GM18508 (cell line): Measurements from ENCODE around the gene NBPF1.
"Not testable (repeated sequence)": the region's sequence is repeated elsewhere in the genome, so short reads cannot be mapped to it uniquely, and the experiment has no call there.

Experiments used
- ATAC-seq: cut with Tn5 transposase; IDR thresholded peaks from one replicate; pipeline ENCODE4 v1.9.1; 2021; ENCODE audit warnings: moderate number of reproducible peaks; ENCODE audit not compliant: insufficient read depth, unreplicated experiment

Gene NBPF1

DNA sequence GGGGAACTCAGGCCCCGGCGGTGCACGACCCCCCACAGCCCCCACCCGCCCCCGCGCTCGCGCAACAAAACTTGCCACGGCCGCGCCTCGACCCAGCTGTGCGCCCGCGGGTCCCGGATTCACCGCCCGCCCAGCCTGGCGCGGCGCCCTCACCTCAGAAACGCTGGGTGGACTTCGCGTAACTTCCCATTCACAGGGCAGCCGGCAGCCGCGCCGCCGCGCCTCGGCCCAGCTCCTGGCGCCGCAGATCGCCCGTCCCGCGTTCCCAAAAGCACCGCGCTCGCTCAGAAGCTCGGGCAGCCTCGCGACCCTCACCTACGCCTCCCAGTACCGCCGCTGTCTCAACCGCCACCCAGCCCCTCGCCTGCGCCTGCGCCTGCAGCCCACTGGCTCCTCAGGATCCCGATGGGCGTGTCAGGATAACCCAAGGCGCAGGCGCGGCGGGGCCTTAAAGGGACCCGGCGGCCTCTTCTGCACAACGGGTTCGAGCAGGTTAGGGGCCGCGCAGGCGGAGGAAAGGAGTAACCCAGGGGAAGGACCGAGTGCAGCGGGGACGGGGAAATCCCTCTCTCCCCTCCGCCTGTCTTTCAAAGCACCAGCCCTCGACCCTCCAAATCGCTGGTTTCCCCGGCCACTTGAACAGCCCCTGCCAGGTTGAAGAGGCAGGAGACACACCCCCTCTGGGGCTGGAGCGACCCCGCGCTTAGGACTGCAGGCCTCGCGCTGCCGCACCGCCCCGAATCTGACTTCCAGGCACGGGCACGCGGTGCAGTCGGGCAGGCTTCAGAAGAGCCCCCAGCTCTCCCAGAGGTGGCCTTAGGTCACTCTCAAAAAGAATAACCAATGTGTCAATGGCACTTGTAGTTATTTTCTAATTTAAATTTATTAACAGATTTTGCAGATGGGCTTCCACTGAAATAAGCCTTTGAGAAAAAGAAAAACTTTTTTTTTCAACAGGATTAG is at the start of gene NBPF1:
Gene NBPF1, minus strand, starts transcription at position 380 of the 963 bp plus-strand sequence.
- no peak for ATAC-seq

DNA sequence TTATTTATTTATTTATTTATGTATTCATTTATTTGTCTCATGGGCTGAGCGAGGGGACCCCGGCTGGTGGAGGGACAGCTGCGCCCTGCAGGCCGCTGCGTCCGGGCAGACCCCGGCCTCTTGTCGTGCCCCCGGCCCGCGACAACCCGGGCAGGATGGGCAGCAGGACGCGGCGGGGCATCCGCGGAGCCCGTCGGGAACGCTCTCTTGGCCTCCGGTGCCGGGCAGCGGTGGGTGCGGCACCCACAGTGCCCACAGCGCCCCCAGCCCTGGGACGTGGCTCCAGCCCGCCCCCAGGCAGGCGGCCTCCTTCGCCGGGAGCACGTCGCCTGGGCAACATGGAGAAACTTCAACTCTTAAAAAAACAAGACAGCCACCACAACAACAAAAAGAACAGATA is 44.9 kb upstream of the NBPF1 start:
- ATAC-seq = not testable (repeated sequence)

DNA sequence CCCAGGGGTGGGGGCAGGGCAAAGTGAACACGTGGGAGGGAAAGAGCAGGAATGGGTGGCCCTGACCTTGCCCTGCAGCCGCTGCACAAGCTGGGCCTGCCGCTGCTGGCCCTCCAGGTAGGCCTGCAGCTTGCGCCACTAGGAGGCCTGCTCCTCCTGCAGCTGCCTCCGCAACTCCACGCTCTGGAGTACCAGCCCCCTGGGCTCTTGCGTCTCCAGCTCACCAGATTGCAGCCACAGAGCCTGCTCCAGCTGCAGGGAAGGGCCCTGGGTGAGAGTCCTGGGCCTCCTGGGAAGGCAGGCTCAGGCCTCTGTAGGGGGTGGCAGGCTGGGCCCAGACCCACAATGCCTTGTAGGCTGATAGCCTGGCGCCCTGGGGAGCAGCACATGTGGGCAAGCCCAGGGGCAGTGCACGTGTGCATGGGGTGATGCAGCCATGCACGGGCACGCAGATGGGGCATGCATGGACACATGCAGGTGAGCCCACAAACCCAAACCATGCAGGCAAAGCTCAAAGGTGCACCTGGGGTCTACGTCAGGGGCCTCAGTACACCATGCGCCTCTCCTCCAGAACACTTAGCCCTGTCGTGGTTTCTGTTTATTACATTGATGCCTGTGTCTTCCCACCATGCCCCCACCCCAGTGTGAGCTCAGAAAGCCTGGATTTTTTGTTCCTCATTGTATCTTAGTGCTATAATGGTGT is 43.8 kb upstream of the NBPF1 start:
- ATAC-seq = not testable (repeated sequence)

DNA sequence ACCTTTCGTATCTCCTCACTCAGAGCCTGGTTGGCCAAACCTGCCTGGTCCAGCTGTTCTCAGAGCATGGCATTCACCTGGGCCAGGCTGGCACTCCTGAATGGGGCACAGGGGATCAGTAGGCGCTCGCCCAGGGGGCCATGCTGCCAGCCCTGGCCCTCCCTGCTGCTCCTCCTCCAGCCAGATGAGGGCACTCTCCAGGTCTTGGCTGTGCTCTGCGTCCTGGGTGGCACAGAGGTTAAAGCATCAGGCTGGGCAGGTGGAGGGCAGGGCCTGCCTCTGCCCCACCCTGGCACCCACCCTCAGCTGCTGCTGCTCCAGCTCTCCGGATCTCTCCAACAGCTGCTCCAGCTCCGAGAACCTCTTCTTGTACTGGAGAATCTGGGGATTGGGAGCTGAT is 43.2 kb upstream of the NBPF1 start:
- ATAC-seq = not testable (repeated sequence)

DNA sequence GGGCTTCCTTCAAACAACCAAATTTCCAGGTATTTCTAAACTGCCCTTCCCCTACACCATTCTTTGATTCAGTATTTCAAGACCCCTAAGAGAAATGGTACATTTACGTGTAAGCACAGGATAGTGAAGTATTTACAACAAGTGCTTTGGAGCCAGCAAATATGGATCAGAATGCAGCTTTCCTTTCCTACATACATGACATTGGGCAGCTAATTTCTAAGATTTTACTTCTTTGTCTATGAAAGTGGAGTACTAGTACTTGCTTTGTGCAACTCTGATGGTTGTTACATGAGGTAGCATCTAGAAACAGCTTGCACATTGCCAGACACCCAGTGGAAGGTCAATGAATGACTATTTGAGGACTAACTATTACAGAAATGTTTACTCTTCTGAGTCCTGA is 38.2 kb upstream of the NBPF1 start:
- ATAC-seq = not testable (repeated sequence)

DNA sequence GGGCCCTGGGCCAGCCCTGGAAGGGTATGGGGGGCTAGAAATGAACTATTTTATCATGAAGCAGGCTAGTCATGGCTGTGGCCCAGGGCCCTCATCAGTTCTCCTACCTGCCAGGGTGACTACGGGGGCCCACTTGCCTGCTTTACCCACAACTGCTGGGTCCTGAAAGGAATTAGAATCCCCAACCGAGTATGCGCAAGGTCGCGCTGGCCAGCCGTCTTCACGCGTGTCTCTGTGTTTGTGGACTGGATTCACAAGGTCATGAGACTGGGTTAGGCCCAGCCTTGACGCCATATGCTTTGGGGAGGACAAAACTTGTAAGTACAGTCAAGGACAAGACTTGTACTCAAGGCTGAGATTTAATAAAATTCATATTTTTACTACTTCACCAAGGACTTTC is 36.6 kb upstream of the NBPF1 start:
- not testable (repeated sequence) for ATAC-seq

DNA sequence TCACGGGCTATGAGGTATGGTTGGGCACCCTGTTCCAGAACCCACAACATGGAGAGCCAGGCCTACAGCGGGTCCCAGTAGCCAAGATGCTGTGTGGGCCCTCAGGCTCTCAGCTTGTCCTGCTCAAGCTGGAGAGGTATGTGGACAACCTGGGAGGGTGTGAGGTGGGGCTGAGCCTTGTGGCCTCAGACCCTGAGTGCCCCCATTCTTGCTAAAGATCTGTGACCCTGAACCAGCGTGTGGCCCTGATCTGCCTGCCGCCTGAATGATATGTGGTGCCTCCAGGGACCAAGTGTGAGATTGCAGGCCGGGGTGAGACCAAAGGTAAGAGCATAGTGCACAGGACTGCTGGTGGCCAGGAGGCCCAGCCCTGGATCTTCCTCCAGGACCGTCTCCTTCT is 36.0 kb upstream of the NBPF1 start:
- ATAC-seq = not testable (repeated sequence)

DNA sequence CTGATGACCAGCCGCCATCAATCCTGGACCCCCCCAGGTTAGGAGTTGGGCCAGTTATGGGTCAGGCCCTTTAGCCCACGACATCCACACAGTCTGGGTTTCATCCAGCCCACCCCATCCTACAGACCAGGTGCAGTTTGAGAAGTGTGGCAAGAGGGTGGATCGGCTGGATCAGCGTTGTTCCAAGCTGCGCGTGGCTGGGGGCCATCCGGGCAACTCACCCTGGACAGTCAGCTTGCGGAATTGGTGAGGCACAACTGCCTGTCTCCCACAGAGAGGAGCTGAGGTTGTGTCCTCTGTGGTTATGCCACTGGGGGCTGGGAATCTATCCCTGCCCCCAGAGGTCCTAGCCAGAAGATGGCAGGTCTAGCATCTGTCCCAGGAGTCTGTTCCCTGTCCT is 35.4 kb upstream of the NBPF1 start:
- not testable (repeated sequence) for ATAC-seq

DNA sequence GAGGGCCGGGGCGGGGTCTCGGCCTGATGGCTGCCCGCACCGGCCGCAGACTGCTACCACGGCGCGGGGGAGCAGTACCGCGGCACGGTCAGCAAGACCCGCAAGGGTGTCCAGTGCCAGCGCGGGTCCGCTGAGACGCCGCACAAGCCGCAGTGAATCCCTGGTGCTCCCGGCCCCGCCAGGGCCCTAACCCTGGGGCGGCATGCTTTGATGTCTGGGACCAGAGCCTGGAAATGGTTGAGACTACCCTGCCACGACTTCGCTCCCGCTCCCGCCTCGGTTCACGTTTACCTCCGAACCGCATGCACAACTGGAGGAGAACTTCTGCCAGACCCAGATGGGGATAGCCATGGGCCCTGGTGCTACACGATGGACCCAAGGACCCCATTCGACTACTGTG is 34.9 kb upstream of the NBPF1 start:
- not testable (repeated sequence) for ATAC-seq

DNA sequence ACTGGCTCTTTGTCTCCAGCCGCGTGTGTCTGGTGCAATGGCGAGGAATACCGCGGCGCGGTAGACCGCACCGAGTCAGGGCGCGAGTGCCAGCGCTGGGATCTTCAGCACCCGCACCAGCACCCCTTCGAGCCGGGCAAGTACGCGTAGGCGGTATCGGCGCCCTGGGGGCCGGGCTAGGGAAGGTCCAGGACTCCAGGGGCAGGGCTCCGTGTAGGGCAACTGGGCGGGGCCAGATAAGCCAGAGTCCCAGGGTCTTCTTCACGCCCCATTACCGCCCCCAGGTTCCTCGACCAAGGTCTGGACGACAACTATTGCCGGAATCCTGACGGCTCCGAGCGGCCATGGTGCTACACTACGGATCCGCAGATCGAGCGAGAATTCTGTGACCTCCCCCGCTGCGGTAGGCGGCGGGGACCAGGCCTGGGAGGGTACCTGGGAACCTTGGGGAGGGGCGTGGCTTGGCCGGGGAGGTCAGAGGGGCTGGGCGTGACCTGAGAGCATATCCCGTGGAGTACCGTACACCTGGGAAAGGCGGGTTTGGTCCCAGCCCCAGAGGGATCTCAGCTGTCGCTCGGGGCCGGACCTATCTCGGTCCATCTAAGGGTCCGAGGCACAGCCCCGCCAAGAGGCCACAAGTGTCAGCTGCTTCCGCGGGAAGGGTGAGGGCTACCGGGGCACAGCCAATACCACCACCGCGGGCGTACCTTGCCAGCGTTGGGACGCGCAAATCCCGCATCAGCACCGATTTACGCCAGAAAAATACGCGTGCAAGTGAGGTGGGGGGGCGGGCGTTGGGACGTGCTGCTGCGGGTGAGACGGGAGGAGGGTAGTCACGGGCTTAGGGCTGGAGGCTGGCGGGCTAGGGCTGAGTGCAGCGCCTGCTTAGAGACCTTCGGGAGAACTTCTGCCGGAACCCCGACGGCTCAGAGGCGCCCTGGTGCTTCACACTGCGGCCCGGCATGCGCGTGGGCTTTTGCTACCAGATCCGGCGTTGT is 34.1 kb upstream of the NBPF1 start:
- ATAC-seq = not testable (repeated sequence)

DNA sequence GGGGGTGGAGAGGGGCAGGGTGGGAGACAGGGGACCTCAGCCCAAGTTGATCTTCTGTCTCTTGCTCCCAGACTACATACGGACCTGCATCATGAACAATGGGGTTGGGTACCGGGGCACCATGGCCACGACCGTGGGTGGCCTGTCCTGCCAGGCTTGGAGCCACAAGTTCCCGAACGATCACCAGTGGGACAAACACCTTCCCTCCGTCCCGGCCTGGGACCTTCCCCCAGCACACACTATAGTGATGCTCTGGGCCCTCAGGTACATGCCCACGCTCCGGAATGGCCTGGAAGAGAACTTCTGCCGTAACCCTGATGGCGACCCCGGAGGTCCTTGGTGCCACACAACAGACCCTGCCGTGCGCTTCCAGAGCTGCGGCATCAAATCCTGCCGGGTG is 33.4 kb upstream of the NBPF1 start:
- ATAC-seq = not testable (repeated sequence)

DNA sequence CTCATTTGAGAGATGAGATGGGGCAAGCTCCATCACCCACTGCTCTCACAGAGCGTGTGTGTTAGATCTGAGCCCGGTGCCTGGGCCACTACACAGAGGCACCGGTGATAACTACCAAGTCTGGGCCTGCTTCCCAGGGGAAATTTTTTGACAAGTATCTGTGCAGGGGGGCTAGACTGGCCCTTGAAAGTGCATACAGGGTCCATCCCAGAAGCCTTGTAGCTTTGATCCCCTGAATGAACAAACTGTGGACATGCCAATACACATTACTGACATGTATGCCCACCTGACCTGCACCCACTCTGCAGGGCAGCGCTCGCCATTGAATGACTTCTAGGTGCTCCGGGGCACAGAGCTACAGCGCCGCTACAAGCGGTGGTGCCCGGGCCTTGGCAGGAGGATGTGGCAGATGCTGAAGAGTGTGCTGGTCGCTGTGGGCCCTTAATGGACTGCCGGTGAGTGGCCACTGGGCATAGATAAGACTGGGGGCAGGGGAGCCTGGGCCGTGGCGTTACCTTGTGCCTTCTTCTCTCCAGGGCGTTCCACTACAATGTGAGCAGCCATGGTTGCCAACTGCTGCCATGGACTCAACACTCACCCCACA is 32.8 kb upstream of the NBPF1 start:
- ATAC-seq = not testable (repeated sequence)

DNA sequence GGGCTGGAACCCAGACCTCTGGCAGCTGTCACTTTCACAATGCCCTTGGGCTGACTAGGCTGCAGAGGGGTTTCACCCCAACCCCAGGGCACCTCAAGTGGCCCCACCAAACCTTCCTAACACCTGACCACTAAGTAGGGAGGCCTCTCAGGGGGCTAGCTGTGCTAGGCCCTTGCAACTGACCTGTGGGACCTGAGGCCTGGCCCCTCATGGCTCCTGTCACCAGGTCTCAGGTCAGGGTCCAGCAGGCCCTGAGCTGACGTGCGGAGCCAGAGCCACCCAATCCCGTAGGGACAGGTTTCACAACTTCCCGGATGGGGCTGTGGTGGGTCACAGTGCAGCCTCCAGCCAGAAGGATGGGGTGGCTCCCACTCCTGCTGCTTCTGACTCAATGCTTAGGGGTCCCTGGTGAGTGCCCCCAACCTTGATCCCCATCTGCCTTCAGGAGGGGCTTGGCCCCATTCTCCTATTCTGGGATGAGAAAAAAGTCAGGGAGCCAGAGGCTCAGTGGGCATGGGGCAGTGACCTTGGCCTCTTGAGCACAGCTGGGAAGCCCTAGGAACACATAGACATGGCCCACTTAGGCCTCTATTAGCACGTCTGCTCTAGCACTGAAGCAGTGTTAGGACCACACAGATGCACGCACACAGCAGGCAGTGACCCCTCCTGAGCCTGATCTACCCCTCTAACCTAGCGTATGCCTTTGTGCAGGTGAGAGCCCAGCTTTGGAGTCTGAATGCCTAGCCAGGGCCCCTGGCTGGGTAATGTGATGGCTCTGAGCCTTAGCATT is 32.1 kb upstream of the NBPF1 start:
- ATAC-seq = peak; percentile 9

DNA sequence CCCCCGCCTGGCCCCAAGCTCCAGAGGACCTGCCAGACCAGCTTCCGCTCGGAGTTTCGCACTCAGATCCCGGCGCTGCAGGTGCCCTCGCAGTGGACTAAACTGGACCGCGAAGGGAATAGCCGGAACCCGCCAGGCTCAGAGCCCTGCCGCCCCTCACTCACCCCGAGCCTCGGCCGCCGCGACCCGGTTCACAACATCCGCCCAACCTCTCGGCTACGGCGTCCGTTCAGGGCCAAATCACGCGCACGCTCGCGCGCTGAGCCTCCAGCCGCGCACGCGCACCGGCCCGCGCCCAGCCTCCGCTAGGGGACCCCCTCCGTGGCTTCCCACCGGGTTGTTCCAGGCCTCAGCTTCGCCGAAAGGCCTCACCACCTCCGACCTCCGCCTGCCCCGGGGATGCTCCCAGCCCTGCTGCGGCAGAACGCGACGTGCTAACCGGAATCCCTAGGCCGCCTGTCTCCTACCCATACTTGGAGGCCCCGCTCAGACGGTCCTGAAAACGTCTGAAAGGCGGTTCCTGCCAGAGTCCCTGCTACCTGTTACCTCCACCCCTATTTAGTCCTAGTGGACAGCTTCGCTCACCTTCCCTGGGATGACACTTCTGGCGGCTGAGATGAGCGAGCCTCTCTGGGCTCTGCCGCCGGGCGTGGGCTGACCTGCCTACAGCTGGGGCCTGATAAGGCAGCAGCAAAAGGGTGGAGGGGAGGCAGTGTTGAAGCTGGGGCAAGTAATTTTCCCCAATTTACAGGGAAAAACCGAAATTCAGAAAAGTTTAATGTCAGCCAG is 31.3 kb upstream of the NBPF1 start:
- peak; percentile 41 for ATAC-seq

DNA sequence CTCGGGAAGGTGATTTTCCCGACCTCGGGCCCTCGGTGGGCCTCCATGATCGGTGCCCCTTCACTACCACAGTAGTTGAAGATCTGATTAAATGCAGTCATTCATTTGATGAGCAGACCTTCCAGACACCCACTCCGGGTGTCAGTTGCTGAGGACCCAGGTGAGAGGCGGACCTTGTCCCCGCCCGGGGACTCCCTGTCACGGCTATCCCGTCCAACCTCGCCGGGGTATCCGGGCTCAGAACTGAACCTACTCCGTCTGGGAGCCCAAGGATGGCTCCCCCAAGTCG is 30.8 kb upstream of the NBPF1 start:
- no peak for ATAC-seq

DNA sequence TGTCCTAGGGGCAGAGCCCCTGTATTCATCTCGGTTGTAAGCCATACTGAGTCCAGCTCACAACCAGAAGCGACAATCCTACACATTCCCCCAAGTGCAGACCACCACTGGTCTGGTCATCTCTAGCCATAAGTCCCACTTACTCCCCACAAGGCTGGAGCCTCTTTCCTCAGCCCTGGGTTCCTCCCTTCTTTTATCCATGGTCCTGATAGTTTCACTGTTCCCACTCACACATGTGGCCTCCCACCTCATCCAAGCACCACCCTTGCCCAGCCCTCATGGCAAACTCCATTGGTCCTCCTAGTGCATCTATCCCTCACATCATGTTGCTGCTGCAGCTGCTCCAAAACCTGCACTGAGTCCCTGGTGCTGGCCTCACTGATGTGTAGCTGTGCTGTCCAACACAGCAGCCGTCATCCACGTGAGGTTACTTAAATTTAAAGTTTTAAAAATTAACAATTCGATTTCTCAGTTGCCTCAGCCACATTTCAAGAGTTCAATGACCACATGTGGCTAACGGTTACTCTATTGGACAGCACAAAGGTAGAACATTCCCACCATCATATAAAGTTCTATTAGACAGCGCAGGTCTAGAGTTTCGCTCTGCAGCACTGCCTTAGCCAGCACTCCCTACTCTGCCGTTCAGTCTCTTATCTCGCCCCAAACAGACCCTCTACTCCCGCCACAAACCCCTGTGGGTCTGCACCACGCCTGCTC is 30.3 kb upstream of the NBPF1 start:
- ATAC-seq = not testable (repeated sequence)

DNA sequence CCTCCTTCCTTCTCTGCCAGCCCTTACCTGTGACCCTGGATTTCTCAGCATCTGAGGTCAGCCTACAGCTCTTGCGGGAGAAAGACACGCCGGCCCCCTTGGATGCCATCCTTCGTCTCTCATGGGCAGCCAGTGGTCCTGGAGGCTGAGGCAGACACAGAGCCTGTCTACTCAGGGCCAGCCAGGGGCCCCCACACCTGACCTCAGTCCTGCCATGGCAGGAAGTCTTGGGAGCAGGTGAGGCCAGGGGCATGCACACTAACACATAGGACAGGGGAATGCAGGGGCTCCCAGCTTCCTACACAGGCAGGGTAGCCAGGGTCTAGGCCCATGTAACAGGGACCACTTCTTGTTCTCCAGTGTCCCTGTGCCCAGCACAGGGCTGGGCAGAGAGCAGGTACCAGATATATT is 29.6 kb upstream of the NBPF1 start:
- ATAC-seq = not testable (repeated sequence)
